Ishikawa (cell line): ENCODE results near the gene GLMN.

Source experiments
- RAD21 ChIP-seq: IDR thresholded peaks from 2 replicates; pipeline ENCODE4 v1.6.1; 2012; ENCODE audit warnings: low read depth
- TAF1 ChIP-seq: IDR thresholded peaks from 2 replicates; pipeline ENCODE4 v1.6.1; 2012; ENCODE audit warnings: low read depth, mild to moderate bottlenecking
- TEAD4 ChIP-seq: IDR thresholded peaks from 2 replicates; pipeline ENCODE4 v1.6.1; 2012

DNA sequence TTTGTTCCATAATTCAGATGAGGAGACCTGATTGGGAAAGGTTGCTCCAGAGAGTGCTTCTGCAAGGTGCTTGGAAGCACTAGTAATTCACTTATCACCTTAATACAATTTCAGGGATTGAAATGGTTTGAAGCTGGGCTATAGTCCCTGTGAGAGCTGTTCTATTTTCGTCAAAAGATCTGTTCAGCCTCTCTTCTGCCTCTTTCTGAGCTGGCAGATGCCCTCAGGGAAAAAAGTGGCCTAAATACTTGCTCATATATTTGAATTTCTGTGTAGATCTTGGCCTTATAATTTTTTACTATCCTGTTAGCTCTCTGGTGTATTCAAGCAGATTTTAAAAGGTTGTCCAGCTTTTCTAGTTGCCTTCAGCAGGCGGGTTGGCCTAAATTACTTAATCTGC, 58.8 kb downstream of the GLMN start:
- TF ChIP-seq RAD21 (no peak), TAF1 (no peak), TEAD4 (no peak)
